Neural cell (in vitro differentiated cells): ENCODE data around the gene KRT33A.

Source experiments
- EZH2 ChIP-seq: fragments of 200-600, 300-800 bp; shearing (Covaris generic), sonication (generic); IDR thresholded peaks from 2 replicates; pipeline ENCODE4 v1.6.1; 2014; ENCODE audit warnings: antibody characterized with exemption, low read length, borderline replicate concordance, mild to moderate bottlenecking; ENCODE audit not compliant: insufficient read depth, poor library complexity, severe bottlenecking
- MXI1 ChIP-seq: fragments of 450-650 bp; conservative IDR thresholded peaks from 2 replicates; pipeline ENCODE4 v1.6.1; 2014; ENCODE audit warnings: antibody characterized with exemption, mild to moderate bottlenecking; ENCODE audit not compliant: poor library complexity, severe bottlenecking
- POLR2AphosphoS5 ChIP-seq: IDR thresholded peaks from 2 replicates; pipeline ENCODE4 v1.6.1; 2012
- REST ChIP-seq: IDR thresholded peaks from 2 replicates; pipeline ENCODE4 v1.6.1; 2012; ENCODE audit warnings: borderline replicate concordance
- TAF1 ChIP-seq: IDR thresholded peaks from 2 replicates; pipeline ENCODE4 v1.6.1; 2012; ENCODE audit warnings: low read depth
- TF ChIP-seq, protein P1 (sequence below): fragments of 450-650 bp; IDR thresholded peaks from 2 replicates; pipeline ENCODE4 v1.5.1; 2014; ENCODE audit warnings: antibody characterized with exemption, mild to moderate bottlenecking, moderate library complexity; ENCODE audit not compliant: poor library complexity, severe bottlenecking

DNA sequence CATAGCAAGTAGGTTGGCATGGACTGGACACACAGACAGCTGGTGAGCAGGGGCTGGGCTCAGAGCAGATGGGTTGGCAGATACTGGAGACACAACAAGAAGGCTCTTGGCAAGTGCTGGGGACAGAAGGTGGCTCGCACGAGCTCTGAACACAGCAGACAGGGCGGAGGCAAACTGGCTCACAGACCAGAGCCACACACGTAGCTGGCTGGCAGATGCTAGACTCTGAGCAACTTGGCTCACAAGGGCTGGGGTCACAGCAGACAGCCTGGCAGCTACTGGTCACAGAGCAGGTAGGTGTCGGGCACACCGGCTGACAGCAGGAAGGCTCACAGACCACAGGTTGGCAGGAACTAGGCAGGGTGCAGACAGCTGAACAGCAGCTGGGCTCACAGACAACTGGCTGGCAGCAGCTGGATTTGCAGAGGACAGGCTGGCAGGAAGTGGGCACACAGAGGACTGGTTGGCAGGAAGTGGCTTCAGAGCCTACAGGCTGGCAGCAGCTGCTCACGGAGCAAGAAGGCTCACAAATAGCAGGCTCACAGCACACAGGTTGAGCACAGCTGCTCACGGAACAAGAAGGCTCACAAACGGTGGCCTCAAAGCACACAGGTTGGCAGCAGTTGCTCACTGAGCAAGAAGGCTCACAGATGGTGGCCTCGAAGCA, 42.2 kb downstream of the KRT33A start:
- TF ChIP-seq EZH2 (no peak), TAF1 (no peak), MXI1 (no peak), POLR2AphosphoS5 (no peak), REST (no peak)
- TF ChIP-seq, protein P1, sequence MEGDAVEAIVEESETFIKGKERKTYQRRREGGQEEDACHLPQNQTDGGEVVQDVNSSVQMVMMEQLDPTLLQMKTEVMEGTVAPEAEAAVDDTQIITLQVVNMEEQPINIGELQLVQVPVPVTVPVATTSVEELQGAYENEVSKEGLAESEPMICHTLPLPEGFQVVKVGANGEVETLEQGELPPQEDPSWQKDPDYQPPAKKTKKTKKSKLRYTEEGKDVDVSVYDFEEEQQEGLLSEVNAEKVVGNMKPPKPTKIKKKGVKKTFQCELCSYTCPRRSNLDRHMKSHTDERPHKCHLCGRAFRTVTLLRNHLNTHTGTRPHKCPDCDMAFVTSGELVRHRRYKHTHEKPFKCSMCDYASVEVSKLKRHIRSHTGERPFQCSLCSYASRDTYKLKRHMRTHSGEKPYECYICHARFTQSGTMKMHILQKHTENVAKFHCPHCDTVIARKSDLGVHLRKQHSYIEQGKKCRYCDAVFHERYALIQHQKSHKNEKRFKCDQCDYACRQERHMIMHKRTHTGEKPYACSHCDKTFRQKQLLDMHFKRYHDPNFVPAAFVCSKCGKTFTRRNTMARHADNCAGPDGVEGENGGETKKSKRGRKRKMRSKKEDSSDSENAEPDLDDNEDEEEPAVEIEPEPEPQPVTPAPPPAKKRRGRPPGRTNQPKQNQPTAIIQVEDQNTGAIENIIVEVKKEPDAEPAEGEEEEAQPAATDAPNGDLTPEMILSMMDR = no peak
